ENCODE results near the gene PRR14.

DNA sequence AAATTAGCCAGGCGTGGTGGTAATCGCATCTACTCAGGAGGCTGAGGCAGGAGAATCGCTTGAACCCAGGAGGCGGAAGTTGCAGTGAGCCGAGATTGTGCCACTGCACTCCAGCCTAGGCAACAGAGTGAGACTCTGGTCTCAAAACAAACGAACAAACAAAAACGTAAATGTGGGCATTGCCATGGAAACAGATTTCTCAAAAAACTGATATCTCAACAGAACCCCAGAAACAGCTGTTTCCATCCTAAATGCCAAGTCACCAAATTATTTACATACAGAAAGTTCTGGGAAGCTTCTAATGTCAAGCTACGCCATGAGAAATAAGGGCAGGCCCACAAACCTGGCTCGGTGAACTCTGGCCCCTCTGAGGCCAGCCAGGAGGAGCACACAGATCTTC is 24.5 kb upstream of the PRR14 start:
- TF ChIP-seq, protein P1, sequence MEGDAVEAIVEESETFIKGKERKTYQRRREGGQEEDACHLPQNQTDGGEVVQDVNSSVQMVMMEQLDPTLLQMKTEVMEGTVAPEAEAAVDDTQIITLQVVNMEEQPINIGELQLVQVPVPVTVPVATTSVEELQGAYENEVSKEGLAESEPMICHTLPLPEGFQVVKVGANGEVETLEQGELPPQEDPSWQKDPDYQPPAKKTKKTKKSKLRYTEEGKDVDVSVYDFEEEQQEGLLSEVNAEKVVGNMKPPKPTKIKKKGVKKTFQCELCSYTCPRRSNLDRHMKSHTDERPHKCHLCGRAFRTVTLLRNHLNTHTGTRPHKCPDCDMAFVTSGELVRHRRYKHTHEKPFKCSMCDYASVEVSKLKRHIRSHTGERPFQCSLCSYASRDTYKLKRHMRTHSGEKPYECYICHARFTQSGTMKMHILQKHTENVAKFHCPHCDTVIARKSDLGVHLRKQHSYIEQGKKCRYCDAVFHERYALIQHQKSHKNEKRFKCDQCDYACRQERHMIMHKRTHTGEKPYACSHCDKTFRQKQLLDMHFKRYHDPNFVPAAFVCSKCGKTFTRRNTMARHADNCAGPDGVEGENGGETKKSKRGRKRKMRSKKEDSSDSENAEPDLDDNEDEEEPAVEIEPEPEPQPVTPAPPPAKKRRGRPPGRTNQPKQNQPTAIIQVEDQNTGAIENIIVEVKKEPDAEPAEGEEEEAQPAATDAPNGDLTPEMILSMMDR (IDR thresholded peaks at IDR 0.05), result no peak
- TF ChIP-seq POLR2A (IDR thresholded peaks at IDR 0.05), result no peak

Measured in Peyer's patch (tissue), 4 donors.